ENCODE measurements around the gene RIT2.

- no peak for TF ChIP-seq EZH2phosphoT487 (conservative IDR thresholded peaks at IDR 0.05; ENCODE audit: low read length)
- no peak for TF ChIP-seq CTCF (IDR thresholded peaks at IDR 0.05; ENCODE audit: insufficient read depth, low read length, poor library complexity, severe bottlenecking)
Measured at GRCh38 chr18:42961298-42961697, 154.2 kb downstream of the RIT2 start.
